Thymus (tissue), 11 donors: ENCODE data around the gene PEPD. TPM values are rescaled to one million over a fixed set of nuclear protein-coding genes. Genes with fewer than 3 reads are reported as not detected.
"Not testable (repeated sequence)": the region's sequence is repeated elsewhere in the genome, so short reads cannot be mapped to it uniquely, and the experiment has no call there.

Experiments used
- DNase-seq, 9 donors: peaks; one replicate each; pipeline ENCODE4 v3.0.0-alpha.2; 2013; ENCODE audit warnings: low spot score in 9 of 9, low read depth in 6 of 9, missing footprints in 1 of 9
- H3K27ac ChIP-seq, 2 donors: one replicate each; pipeline ENCODE4 v1.5.1; 2013; ENCODE audit warnings: control low read depth in 1 of 2, low read depth in 1 of 2, low read length in 1 of 2, mild to moderate bottlenecking in 1 of 2, moderate library complexity in 1 of 2
- H3K27me3 ChIP-seq, 2 donors: one replicate each; pipeline ENCODE4 v1.5.1; 2013; ENCODE audit warnings: low read length in 1 of 2; ENCODE audit not compliant: control insufficient read depth in 2 of 2, insufficient read depth in 1 of 2
- H3K36me3 ChIP-seq, 2 donors: one replicate each; pipeline ENCODE4 v1.5.1; 2013; ENCODE audit warnings: low read length in 1 of 2, mild to moderate bottlenecking in 1 of 2, moderate library complexity in 1 of 2; ENCODE audit not compliant: control insufficient read depth in 2 of 2, insufficient read depth in 2 of 2
- H3K4me1 ChIP-seq, 2 donors: one replicate each; pipeline ENCODE4 v1.5.1; 2013; ENCODE audit warnings: low read length in 2 of 2; ENCODE audit not compliant: control insufficient read depth in 2 of 2, insufficient read depth in 2 of 2
- H3K4me3 ChIP-seq, 2 donors: one replicate each; pipeline ENCODE4 v1.5.1; 2013; ENCODE audit warnings: low read length in 2 of 2, control low read depth in 1 of 2, mild to moderate bottlenecking in 1 of 2
- H3K9me3 ChIP-seq, 2 donors: one replicate each; pipeline ENCODE4 v1.5.1; 2013; ENCODE audit warnings: low read length in 1 of 2, mild to moderate bottlenecking in 1 of 2; ENCODE audit not compliant: control insufficient read depth in 2 of 2, insufficient read depth in 1 of 2
- WGBS: extraction: QIAGEN DNeasy Blood & Tissue Kit; methylation state at CpG from one replicate; pipeline ENCODE4 v1.1.7; 2013; 5-methylcytosine and 5-hydroxymethylcytosine counted together
- polyA plus RNA-seq: library from polyadenylated mRNA; stranded (reverse); fragments of 200-250 nt; gene quantifications from one replicate; pipeline ENCODE4 v1.2.3, GENCODE V29; 2013
- total RNA-seq: library from RNA; stranded (reverse); fragments of 120-200 nt; gene quantifications from one replicate; pipeline ENCODE4 v1.2.4, GENCODE V29; 2013
- donor health status: healthy.

The PEPD gene
- total and polyA plus RNA-seq, 2 donors: 24.7 to 42.4 TPM

GRCh38 chr19:33492090-33492489, 29.5 kb downstream of the PEPD start:
- H3K27me3 ChIP-seq: no peaks in the 10 kb centered on the region
- peaks cover 0 to 3% of the 10 kb centered on the region in 2 donors for H3K9me3 ChIP-seq
- H3K4me1 ChIP-seq: peaks cover 0 to 2% of the 10 kb centered on the region in 2 donors
- H3K4me3 ChIP-seq: no peak overlapping the region
- H3K36me3 ChIP-seq: no peaks in the 10 kb centered on the region
- H3K27ac ChIP-seq: no peak overlapping the region
- no peak for DNase-seq
- WGBS: over 99% methylated on average over 7 of the region's 7 CpGs

- H3K4me1 ChIP-seq, H3K27ac ChIP-seq, H3K27me3 ChIP-seq, H3K4me3 ChIP-seq, H3K9me3 ChIP-seq, DNase-seq, H3K36me3 ChIP-seq: not testable (repeated sequence)
- 97% methylated on average over 8 of the region's 8 CpGs for WGBS
Observed at GRCh38 chr19:33490596-33490995, 31.0 kb downstream of the PEPD start.

DNA sequence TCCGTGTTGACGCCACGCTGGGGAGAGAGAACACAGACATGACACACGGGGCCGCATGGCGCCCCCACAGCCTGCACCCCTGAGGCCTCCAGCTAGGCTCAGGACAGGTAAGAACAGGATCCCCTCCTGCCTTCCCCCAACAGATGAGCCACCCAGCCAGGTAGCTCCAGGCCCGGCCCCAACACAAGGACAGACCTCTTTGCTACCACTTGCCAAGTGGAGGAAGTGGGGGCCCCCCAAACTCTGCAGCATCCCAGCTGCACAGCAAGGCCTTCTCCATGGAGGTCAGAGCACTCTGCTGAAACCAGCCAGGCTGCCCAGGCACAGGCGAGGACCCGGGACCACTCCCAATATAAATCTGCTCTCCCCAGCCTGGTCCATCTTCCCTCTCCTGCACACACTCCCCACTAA, 31.5 kb downstream of the PEPD start:
- Histone ChIP-seq H3K9me3 (peaks cover 0 to 1% of the 10 kb centered on the region in 2 donors), H3K4me3 (no peak overlapping the region), H3K27me3 (no peaks in the 10 kb centered on the region), H3K27ac (no peak overlapping the region), H3K36me3 (no peaks in the 10 kb centered on the region), H3K4me1 (peaks cover 0 to 3% of the 10 kb centered on the region in 2 donors)
- DNase-seq: no peak
- 98% methylated on average over 9 of the region's 9 CpGs for WGBS

- Histone ChIP-seq H3K4me1 (peaks cover 0 to 3% of the 10 kb centered on the region in 2 donors), H3K4me3 (no peak overlapping the region), H3K27ac (no peak overlapping the region), H3K9me3 (peaks cover 0 to 1% of the 10 kb centered on the region in 2 donors), H3K36me3 (no peaks in the 10 kb centered on the region), H3K27me3 (no peaks in the 10 kb centered on the region)
- no peak for DNase-seq
- WGBS: 97% methylated on average over 8 of the region's 8 CpGs
Observed at GRCh38 chr19:33488826-33489225, 32.8 kb downstream of the PEPD start.

DNA sequence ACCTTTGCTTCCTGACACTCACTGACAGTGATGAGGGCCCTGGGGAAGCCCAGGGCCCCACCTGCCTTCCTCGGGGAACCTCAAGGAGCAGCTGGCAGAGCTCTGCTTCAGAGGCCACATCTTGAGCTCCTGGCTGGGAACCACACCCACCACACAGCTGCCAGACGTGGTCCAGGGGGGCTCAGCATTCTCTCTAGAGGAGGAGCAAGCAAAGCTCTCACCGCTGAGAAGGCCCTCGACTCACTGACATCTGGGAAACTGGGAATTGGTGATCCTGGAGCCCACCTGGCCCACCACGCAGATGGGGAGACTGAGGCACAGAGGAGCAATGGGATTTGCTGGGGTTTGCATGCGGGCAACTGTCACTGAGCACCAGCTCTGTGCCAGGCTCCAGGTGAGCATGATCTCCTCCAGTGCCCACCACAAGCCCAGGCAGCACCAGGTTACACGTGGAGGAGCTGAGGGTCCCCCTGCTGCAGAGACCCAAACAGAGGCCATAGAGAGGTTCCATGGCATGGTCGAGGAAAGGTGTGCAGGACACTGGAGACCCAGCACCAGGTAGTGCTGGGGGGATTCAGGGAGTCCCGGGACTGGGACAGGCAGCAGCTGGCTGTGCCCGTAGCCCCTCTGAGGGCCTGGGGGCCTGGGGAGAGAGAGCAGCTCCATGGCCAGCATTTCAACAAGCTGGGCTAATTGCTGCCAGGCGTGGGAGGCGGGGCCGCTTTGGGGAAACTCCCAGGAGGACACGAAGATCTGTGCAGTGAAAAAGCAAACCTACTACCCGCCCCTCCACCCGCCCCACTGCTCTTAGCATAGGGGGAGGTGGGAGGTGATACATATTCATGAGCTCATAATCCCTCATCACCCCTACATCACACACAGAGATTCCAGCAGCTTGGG, 33.4 kb downstream of the PEPD start:
- Histone ChIP-seq H3K4me3 (no peak overlapping the region), H3K27me3 (no peaks in the 10 kb centered on the region), H3K4me1 (peaks cover 0 to 3% of the 10 kb centered on the region in 2 donors), H3K9me3 (peaks cover 0 to 1% of the 10 kb centered on the region in 2 donors), H3K27ac (no peak overlapping the region), H3K36me3 (no peaks in the 10 kb centered on the region)
- no peak for DNase-seq
- 90% methylated on average over 16 of the region's 16 CpGs for WGBS

DNA sequence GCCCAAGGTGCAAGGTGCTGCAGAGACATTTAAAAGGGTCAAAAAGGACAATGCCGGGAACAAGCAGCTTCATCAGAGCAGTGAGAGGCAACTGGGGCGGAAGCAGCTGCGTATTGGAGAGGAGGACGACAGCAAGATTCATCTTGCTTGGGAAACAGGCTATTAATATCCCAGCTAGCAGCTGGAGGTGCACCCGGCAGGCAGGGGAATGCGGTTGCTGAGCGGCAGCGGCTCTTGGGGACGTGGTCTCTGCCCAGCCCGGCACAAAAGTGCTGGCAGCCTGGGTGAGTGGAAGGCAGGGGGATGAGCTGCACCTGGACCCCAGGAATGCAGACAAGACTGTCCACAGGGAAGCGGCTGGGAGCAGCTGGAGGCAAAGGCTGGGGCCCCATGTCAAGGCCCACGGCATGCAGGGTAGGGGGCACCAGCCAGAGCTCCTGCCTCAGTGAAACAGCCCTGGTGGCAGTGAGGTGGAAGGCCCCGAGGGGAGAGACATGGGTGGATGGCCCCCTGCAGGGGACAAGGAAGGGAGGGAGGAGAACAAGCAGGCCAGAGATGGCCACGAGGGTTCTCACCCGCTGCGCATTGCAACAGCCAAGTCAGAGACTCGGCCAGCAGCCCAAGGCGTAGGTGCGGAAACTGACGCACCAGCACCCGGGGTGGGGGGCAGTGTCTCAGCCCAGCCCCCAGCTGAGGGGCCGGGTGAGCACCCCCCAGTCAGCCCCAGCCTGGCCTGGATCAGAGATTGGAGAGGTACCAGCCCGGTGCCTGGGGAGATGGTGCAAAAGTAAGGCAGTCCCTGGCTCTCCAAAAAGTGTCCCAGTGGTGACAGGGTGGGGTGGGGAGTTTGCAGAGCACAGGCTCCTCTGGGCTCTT, 34.4 kb downstream of the PEPD start:
- H3K27me3 ChIP-seq: no peaks in the 10 kb centered on the region
- no peak overlapping the region for H3K4me3 ChIP-seq
- 94% methylated on average over 23 of the region's 23 CpGs for WGBS
- H3K36me3 ChIP-seq: no peaks in the 10 kb centered on the region
- no peak overlapping the region for H3K27ac ChIP-seq
- H3K9me3 ChIP-seq: peaks cover 0 to 1% of the 10 kb centered on the region in 2 donors
- DNase-seq: no peak
- H3K4me1 ChIP-seq: peaks cover 0 to 3% of the 10 kb centered on the region in 2 donors

- Histone ChIP-seq H3K36me3 (no peaks in the 10 kb centered on the region), H3K27me3 (no peaks in the 10 kb centered on the region), H3K27ac (no peak overlapping the region), H3K4me3 (no peak overlapping the region), H3K4me1 (peaks cover 0 to 3% of the 10 kb centered on the region in 2 donors), H3K9me3 (peaks cover 0 to 1% of the 10 kb centered on the region in 2 donors)
- no peak for DNase-seq
- WGBS: 88% methylated on average over 8 of the region's 8 CpGs
Observed at GRCh38 chr19:33486407-33486806, 35.2 kb downstream of the PEPD start.

GRCh38 chr19:33484226-33484774, 37.3 kb downstream of the PEPD start:
- no peaks in the 10 kb centered on the region for H3K36me3 ChIP-seq
- DNase-seq: no peak

More at GRCh38 chr19:33484226-33484774, 37.3 kb downstream of the PEPD start:
- peaks cover 0 to 3% of the 10 kb centered on the region in 2 donors for H3K4me1 ChIP-seq
- no peak overlapping the region for H3K27ac ChIP-seq
- H3K27me3 ChIP-seq: no peaks in the 10 kb centered on the region
- WGBS: 97% methylated on average over 8 of the region's 8 CpGs
- H3K9me3 ChIP-seq: no peaks in the 10 kb centered on the region
- no peak overlapping the region for H3K4me3 ChIP-seq
